Activated naive CD4-positive, alpha-beta T cell treated with anti-CD3 and anti-CD28 coated beads, Interleukin-2, amount 50 U/mL, for 16 hours (primary cell): ENCODE results near the gene RASSF1.

Experiments
- DNase-seq: peaks from one replicate; pipeline ENCODE4 v3.0.0-alpha.2; 2020

Gene RASSF1

GRCh38 chr3:50341996-50342650, 1.5 kb upstream of the RASSF1 start:
- DNase-seq = no peak

- no peak for DNase-seq
Observed at GRCh38 chr3:50341537-50341936, 901 bp upstream of the RASSF1 start.

- no peak for DNase-seq
Observed at GRCh38 chr3:50340147-50340447, 539 bp downstream of the RASSF1 start.

GRCh38 chr3:50339485-50340146, 1.0 kb downstream of the RASSF1 start:
- no peak for DNase-seq

DNA sequence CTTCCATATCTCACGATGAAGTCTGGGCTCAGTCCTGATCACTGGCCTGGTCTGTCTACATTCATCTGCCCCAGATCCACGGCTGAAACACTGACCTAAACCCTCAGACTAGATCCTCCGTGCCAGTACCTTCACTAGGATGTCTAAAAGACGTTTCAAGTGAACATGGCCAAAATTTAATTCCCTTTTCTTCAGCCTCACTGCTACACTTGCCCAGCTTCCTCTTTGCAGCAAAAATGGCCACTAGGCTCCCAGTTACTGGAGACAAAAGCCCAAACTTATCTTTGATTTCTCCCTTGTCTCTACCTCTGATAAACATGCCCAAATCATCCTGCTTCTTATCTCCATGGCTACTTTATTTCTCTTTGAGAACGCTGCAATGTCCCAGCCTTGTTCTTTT, 1.7 kb downstream of the RASSF1 start:
- no peak for DNase-seq

- peak; percentile 96 for DNase-seq
Observed at GRCh38 chr3:50337175-50337861, 3.3 kb downstream of the RASSF1 start.

DNA sequence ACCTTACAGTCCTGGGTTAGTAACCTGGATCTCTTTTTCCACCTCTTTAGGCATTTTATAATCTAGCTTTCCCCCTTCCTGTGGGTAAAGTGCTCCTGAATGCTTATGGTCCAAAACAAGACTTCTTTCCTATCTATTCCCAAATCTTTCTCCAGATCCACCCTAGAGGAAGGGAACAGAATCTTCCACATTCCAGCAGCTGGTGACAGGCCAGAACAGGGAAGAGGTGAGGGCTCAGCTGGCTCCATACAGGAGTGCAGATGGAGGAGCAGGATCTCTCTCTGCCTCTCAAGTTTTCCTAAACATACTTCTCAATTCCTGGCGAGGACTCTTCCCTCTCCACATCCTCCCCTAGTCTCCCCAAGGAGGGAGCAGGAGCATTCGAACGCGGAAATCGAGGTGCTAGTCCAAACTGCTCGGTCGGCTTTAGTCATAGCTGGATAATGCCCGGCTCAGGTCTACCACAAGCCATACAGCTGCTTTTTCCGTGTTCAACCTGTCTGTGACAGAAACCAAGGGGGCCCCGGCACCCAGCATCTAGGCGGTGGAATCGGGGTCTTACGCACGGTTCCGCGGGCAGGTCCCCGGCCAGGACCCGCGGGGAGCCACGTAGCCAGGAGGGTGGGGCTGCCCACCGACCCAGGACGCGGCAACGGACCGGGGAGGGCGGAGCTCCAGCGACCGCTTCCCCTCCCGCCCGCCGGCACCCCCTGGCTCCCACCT, 4.0 kb downstream of the RASSF1 start:
- no peak for DNase-seq

- no peak for DNase-seq
Observed at GRCh38 chr3:50334339-50335075, 6.1 kb downstream of the RASSF1 start.

GRCh38 chr3:50333744-50334328, 6.8 kb downstream of the RASSF1 start:
- no peak for DNase-seq

DNA sequence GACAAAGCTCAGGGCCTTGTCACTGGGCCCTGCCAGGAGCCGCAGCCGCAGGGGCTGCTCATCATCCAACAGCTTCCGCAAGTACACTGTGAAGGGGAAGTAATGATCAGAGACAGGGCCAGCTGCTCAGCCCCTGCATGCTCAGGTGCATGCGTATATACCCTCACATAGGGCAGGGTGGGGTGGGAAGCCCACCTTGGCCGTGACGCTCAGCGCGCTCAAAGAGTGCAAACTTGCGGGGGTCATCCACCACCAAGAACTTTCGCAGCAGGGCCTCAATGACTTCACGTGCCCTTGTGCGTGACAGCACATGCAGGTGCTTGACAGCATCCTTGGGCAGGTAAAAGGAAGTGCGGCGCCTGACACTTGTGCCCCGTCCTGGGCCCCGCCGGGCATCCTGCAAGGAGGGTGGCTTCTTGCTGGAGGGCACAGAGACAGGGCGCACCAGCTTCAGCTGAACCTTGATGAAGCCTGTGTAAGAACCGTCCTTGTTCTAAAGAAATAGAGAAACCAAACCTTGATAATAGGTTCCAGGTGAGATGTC, 9.2 kb downstream of the RASSF1 start:
- no peak for DNase-seq

DNA sequence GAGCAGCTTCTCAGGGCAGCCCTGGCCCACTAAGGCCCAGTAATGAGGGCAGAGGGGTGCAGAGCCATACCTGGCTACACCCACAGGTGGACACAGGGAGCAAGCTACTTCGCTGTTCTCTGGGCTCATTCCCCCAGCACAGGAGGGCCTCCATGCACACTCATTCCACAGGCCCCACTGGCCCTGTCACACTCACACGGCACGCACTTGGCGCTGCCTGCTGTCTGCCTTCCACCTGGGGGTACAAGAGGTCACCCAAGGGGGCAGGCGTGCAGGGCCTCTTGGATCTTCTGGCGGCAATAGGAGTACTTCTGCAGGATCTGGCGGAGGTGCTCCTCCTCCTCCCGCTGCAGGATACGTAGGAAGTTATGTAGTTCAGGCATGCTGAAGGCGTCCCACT, 10.3 kb downstream of the RASSF1 start:
- DNase-seq = no peak

DNA sequence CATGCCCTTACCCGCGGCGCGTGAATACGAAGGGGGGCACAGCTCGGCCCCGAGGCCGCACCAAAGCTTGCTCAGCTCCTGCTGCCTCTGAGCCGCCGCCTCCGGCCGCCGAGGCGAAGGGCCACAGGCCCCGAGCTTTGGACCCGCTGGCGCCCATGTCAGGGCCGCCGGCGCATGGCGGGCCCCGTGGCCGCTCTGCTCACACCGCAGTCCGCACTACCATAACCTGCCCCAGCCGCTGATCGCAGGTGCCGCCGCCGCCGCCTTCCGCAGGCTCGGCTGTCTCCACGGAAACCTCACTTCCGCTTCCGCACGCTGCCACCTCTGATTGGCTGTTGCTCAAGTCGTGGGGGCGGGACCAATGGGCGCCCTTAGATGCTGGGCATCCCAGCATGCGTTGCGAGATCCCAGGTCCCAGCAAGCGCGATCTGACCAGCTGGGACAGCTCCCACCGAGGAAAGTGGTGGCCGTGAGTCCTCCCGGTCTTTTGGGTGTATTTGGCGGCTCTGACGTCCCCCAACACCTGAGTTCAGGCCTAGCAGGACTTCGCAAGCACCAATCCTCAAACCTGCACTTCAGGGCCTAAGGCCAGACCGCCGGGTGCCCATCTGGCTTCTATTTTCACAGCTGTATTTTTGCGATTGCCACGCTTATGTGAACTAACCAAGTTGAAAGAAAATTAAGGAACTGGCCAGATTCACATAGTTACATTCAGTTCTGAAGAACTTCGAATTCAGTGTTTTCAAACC, 12.5 kb downstream of the RASSF1 start, which contains the start of gene TUSC2:
TSS of gene TUSC2 (minus strand) at position 281 of the 749 bp plus-strand sequence. CDS start at position 157, 124 bp downstream.
- peak; percentile 95 for DNase-seq

GRCh38 chr3:50327129-50327528, 13.5 kb downstream of the RASSF1 start:
- DNase-seq = no peak

DNA sequence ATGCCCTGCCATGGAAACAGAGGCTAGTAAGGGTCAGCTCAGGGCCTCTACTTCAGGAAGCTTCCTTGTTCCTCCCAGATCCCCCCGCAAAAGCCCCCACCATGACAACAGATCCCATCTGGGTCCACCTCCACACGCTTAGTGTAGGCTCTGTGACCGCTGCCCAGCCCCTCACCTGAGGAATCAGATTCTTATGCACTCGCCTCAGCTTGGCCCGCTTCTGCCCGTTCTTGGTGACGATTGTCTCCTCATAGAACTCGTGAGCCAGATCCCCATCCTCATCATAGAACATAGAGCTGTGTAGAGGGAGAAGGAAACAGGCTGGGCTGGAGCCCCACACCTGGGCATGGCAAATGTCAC, 14.5 kb downstream of the RASSF1 start:
- DNase-seq = no peak

DNA sequence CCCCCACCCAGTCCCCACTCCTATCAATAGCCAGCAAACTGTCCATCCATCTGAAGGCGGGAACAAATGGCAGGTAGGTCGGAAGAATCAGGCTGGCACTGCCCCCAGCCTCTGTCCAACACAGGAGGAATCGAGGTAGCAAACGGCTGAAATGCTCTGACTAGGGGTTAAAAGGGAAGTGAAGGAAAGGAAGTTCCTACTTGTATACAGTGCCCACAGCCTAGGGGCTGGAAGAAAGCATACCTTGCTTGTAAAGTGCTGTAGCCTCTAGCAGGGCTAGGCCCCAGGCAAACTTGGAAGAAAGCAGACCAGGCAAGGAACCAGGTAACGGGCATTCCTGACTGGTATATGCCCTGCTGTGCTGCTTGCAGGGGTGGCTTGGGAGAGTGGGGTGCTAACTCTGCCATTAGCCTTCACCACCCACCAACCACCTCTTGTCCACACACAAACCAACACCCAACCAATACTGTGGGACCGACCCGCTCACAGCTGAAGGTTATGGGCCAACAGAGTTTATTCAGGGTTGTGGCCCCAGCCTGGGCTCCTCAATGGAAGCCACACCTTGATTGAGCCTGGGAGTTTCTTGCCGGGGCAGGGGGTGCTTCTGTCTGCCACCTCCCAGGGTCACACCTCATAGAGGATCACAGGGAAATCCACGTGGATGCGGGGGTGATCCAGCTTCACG, 15.0 kb downstream of the RASSF1 start:
- no peak for DNase-seq

DNA sequence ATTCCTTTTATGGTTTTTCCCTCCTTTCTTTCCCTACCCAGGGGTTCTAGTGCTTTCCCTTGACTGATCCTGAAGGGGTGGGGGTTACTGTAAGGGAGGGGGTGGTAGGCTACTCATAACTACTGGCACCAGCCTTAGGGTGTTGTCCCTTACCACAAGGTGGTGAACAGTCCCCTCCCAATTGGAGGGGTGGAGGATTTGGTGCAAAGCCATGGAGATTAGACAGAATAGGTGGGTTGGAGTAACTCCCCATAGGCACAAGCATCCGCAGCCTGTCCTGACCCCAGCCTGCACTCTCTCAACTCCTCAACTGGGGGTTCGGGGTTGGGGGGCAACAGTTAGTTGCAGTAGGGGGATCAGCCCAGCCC, 15.5 kb downstream of the RASSF1 start:
- no peak for DNase-seq

DNA sequence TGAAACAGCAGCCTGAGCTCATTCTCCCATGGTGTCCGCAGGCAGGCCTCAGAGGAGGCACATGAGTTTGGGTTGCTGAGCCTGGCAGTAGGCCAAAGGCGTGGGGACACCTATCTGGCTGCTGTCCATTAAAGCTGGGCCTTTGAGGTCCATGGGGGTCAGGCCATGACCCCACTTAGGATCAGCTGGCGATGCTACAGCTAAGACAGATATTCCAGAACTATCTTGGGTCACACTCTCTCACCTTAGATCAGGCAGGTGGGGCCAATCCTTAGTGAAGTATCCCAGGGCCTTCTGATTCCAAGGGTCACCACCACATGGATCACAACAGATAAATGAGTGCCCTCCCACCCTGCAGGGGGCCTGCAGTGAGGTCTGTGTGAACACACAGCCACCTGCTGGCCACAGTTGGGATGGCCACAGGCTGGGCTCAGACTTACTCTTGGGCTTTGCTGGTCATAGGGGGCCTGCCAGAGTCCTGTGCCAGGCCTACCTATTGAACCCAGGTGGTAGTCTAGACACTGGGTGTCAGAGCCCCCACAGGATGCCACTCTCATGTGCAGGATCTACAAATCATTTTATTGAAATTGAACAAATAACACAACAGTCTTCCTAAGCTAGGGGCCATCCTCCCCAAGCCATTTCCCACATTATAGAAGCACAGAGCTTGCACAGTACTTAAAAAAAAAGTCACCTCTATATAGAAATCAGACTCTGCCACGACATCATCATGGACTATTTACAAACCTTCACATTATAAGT, 16.1 kb downstream of the RASSF1 start:
- peak; percentile 71 for DNase-seq

DNA sequence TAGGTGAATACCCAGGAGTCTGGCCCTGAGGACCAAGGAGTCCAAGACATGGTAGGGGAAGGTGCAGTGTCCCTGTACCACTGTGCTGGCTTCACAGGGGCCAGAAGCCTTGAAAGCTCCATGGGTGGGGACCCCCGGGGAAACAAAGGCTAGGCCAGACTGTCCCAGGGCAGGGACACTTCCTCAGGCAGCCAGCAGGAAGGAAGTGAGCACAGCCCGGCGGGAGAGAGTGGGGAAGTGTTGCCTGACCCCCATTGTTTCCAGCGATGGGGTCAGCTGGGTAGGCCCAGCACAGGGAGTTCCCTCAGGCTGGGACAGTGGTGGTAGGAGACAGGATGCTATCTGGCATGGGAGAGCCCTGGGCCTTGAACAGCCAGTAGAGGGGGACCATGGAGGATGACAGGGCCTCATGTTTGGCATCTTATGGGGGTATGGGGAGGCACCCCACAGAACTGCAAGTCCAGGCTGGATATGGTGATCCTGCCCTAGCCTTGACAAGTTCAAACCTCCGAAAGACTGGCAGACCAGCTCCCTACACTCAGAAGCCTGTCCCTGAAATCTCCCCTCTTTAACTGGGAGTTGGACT, 16.9 kb downstream of the RASSF1 start:
- no peak for DNase-seq

DNA sequence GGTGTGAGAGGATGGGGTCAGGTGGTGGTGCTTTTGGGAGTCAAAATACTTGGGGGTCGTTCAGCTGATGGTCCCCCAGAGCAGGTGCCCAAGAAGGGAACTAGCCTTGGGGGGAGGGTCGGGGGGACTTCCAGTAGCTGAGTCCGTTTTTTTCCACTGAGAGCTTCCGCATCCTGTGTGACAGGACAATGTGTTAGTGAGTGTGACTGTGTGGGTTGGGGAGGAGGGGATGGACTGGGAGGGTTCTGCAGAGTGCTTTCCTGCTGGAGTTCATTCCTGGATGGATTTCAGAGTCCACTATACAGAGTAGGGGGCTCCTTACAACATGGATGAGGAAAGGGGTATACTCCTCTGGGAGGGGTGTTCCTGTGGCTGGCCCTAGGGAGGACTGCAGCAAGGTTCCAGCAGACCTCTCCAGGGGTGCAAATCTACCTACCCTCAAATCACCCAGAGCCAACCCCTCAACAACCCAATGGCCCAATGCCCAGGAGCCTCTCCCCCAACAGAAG, 17.5 kb downstream of the RASSF1 start:
- no peak for DNase-seq
